Adipose tissue (tissue), 3 donors: ENCODE data around the gene STXBP5. TPM values are rescaled to one million over a fixed set of nuclear protein-coding genes. Genes with fewer than 3 reads are reported as not detected.

Experiments
- H3K27ac ChIP-seq: one replicate; pipeline ENCODE4 v1.5.1; 2013; ENCODE audit warnings: low read depth, low read length
- WGBS, 3 donors: extraction: QIAGEN DNeasy Blood & Tissue Kit; methylation state at CpG; one replicate each; pipeline ENCODE4 v1.1.7; 2013; 5-methylcytosine and 5-hydroxymethylcytosine counted together
- polyA plus RNA-seq, 3 donors: library from polyadenylated mRNA; stranded (reverse); fragments of 200-250 nt; gene quantifications; one replicate each; pipeline ENCODE4 v1.2.3, GENCODE V29; 2013
- donor health status: healthy with polysubstance abuse.
- donor health status: Bipolar disorder and iron deficiency.
- donor health status: healthy.

Gene STXBP5
- polyA plus RNA-seq, 3 donors = 4.4 to 8.8 (median 7.5) TPM

DNA sequence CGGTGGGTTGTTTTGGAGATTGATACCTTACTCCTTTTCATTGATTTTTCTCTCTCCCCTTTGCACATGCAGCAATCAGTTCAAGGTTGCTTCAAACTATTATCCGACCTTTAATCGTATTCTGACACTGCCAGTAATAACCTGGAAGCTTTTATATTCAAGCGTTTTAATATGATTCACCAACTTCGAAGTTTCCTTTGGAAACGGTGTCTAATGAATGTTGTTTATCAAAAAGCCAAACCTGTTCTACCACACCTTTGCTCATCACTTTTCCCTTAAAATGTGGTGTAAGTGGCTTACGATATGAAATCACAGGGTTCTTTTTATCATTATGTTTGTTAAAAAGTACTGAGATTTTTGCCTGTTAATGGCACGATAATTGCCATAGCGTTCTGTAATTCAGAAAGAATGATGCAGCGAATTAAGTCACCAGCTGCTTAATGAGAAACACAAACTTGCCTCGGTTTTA is 660 bp downstream of the STXBP5 start:
- no peak overlapping the region for H3K27ac ChIP-seq
- WGBS, 3 donors = 6 to 8% (median 7%) methylated on average over 11 of the region's 11 CpGs

DNA sequence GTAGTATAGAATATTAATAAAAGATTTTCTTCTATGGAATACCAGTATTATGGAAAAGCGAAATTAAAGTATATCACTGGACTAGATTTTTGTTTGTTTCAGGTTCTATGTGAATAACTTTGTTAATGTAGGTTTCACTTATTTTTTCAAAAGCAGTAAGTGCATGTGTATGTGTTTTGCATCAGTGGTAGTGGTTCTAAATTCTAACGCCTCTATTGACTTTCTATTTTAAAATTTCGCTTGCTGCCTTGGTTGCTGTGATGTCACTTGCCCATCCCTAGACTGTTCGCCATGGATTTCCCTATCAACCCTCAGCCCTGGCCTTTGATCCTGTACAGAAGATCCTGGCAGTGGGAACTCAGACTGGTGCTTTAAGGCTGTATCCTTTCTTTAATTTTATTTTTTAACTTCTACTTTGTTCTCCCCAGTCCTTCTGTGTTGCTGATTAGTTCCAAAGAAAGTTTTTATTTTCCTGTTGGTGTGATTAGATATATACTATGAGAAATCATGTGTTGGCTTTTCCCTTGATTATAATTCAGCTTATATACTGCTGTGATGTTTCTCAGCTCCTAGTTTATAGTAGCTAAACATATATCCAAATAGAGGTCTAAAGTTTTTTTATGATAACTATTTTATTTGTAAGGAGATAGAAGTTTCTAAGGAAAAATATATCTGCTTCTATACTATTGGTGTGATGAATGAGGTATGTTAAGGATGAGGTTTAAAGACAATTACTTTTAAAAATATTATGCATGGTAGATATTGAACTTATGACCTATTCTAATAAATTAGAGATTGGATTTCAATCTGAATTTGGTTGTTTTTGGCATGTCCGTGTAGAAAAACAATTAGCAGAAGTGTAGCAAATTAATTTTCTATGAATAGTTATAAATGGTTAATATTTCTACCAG is 1.7 kb downstream of the STXBP5 start:
- 30 to 58% (median 53%) methylated on average over 5 of the region's 5 CpGs for WGBS, 3 donors
- no peak overlapping the region for H3K27ac ChIP-seq

DNA sequence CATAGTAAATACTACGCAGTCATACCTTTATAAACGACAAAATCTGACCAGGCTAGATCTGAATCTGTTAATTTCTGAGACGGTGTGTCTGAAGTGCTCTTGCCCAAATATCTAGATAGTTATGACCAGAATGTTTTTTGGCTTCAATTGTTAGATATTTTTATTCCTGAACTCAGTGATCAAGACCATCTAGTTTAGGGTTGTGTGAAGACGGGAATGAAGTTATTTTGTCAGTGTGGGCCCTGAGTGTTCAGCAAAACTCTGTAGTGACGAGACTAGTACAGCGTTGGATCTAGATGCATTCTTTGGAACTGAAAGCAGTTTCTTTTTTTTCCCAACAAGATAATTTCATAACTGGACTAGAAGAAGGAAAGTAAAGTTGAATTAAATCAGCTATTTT is 3.1 kb downstream of the STXBP5 start:
- H3K27ac ChIP-seq = no peak overlapping the region
- WGBS, 3 donors = 46 to 75% (median 62%) methylated on average over 6 of the region's 6 CpGs

DNA sequence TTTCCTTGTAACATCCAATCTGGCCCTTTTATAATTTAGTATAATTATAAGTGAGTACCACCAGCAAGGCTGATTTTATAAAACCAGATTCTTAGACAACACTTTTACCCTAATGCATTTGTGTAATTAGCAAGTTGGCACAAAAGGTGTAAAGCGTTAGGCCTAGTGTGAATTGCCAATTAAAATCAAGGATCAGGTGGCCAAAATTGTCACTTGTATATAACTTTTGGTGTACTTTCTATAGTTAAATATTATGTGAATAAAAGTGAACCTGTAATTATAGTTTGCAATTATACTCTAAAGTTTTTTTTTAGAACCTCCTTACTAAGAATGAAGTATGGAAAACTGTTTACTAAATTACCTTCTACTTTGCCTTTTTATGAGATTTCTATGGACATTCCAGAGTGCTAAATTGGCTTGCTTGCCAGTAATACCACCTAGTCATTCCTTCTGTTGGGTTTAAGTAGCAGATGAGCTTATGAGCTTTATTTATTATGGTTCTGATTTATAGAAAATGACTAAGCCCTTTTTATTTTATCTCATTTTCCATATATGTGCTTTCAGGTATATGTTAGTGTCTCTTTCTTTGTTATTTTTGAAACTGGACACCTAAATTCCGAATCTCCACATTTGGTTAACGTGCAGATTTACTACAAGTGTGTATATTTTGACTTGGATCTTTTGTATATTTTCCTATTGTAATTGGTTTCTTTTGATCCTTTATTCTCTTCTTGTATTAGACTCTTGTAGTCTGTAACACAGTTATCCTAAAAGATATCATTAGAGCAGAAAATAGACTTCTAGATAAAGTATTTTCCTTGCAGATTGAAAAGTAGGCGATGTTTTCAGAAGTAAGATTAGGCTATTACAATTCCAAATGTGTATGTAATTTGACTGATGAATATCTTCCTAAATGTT is 3.9 kb downstream of the STXBP5 start:
- 54 to 96% (median 94%) methylated on average over 4 of the region's 4 CpGs for WGBS, 3 donors
- H3K27ac ChIP-seq = no peak overlapping the region

DNA sequence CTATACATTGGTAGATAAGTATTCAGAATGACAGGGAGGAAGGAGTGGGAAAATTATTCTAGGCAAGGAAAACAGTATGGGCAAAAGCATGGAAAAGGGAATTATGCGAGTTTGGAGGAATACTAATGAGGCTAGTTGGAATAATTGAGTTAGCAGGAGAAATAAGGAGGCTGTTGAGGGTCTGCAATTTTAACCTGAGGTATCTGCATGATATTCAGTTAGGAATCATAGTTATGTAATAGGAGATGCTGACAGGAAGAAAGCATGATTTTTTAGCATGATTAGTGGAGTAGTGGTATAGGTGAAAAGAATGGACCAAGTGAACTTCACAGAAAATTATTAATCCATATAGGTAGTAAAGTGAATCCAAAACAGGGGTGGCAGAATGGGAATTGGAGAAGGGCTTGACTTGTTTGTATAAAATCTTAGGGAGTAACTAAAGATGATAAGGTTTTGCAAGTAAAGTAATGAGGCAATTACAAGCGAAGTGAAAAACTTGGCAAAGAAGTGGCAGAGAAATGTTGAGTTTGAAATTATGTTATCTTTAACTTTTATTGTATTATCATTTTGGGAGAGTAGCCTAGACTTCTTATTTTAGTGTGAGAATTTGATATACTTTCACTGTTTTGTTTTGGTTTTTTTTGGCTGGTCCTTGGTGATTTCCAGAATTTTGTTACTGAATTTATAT is 5.7 kb downstream of the STXBP5 start:
- no peak overlapping the region for H3K27ac ChIP-seq
- WGBS, 3 donors = 50 to 76% (median 64%) methylated on average over 2 of the region's 2 CpGs

DNA sequence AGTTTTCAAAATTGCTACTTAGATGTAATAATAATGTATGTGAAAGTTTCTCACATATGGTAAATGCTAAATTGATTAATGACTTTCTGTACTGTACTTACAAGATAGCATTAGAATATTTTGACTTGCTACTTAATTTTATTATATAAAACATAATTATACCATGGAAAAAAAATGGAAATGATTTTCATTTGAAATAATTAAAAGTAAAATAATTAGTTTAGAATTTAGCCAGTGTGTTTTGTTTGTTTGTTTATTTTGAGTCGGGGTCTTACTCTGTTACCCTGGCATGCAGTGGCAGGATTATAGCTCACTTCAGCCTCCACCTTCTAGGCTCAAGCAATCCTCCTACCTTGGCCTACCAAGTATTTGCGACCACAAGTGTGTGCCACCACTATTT is 7.1 kb downstream of the STXBP5 start:
- no peak overlapping the region for H3K27ac ChIP-seq
- 88 to 98% (median 93%) methylated on average over 2 of the region's 2 CpGs for WGBS, 3 donors

DNA sequence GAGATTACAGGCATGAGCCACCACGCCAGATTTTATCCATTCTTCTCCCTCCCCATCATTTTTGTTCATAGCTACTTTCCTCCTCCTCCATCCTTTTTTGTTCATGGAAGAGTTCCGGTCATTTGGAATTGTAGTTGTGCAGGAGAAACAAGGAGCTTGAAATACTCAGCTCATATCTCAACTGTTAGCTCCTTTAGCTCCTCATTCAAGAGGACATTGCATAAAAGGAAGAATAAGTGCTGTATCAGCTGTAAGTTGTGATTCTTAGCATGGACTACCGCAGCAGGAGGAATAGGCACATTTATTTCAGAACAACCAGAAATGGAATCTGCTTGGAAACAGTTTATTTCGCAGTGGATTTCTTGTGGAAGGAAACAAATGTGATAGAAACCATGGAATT is 7.6 kb downstream of the STXBP5 start:
- H3K27ac ChIP-seq = no peak overlapping the region
- WGBS, 3 donors = 94 to 97% (median 96%) methylated on average over 4 of the region's 4 CpGs

DNA sequence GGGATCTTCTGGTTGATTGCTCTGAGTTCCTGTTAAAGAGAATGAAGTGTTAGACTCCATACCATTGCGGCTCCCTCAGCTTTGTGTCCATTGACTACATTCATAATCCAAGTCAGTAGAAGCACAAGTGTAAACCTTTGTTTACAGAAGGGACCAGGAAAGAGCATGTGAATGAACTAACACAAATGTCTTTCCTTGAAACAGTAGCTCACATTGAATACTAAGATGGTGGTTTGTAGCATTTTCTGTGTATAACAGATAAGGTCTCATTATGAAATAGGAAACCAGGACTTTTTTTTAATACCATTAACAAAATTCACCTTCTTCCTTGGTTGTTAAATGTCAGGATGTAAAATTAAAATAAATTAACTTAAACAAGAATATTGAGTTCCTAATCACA is 8.4 kb downstream of the STXBP5 start:
- no peak overlapping the region for H3K27ac ChIP-seq
- WGBS, 3 donors = 99 to 100% (median 100%) methylated on average over 1 of the region's 1 CpG

DNA sequence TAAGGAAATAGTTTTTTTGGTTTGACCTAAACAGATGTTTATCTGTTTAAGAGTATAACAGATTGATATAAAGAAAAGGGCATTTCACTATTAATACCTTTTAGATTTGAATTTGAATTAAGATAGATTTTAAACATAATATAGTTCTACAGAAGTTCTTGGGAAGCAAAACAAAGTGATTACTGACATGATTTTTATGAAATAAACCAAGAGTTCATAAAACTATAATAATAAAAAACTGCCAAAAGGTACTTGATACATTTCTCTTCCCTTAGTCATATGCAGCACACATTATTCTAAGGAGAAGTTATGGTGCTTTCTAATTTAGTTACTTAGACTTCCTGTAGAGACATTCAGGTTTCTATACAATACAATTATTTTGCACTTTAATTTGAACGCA is 9.6 kb downstream of the STXBP5 start:
- H3K27ac ChIP-seq = no peak overlapping the region
- 0 to 46% (median 23%) methylated on average over 1 of the region's 1 CpG for WGBS, 3 donors

DNA sequence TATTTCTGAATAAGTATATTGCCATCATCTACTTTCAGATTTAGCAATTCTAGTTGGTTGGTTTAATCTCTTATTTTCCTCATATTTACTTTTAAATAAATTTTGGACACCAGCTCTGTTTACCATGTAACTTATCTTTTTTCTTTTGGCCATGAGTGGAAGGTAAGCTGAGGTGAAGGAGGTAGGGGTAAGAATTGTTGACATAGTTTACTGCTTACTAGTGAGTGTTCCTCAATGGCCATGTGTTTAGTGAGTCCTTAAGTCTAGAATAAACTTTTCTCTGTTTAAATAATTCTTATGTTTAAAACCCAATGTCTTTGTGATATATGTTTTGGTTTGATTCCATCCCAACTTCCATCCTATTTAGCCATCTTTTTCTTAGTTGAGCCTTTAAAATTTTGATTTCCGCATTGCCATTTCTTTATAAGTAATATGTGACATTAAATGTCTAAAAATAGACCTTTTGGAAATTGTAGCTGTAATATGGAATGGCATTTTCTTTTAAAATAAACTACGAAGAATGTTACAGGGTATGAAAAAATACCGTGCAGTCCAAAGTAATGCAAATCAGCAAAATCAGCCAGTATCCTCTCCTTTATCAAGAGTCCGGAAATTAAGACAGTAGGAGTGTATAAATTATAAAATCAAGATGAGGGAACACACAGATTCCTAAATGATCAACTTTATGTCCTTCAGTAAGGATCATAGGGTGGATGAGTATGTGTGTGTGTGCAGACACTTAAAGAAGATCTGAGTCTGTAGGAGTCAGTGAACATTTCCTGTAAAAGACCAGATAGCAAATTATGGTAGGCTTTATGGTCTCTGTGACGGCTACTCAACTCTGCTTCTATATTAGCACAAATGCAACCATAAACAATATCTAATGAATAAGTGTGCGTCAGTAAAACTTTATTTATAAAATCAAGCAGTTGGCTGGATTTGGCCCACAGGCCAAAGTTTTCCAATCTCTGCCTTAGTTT is 10.3 kb downstream of the STXBP5 start:
- H3K27ac ChIP-seq = no peak overlapping the region
- WGBS, 3 donors = 89 to 98% (median 97%) methylated on average over 6 of the region's 6 CpGs

DNA sequence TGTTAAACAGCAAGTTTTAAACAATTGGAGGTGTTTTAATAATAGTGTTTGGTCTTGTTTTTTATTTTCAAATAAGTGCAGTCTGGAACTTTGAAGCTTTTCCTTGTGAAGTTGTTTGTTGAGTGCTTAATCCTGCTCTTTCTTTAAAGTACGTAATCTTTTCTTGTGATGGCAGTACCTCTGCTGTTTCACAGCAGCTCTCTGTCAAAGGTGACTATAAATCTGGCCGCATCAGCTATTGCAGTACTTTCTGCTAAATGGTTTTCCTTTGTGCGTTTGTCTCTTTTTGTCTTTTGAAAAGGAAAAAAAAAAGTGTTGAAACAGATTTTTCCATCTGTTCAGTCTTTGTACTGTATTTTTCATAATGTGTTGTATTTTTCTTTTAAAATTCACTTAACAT is 12.7 kb downstream of the STXBP5 start:
- H3K27ac ChIP-seq = no peak overlapping the region
- 48 to 85% (median 79%) methylated on average over 3 of the region's 3 CpGs for whole genome bisulfite sequencing, 3 donors

DNA sequence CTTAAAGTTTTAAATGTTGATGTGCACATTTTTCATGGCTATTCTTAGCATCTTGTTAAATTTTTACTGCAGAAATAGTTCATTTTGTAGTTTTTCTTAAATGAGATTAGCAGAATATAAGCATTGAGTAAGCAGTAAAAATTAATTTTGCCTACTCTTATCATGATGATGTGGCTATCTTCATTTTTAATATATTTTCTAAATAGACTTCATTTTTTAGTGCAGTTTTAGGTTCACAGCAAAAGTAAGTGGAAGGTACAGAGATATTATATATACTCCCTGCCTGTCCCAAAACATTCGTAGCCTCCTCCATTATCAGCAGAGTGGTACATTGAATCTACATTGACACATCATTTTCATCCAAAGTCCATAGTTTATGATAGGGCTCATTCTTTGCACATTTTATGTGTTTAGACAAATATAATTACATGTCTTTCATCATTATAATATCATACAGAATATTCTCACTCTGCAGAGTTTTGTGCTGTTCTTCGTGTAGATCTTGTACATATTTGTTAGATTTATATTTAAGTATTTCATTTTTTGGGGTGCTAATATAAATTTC is 13.7 kb downstream of the STXBP5 start:
- WGBS, 3 donors = 83 to 95% (median 94%) methylated on average over 2 of the region's 2 CpGs
- H3K27ac ChIP-seq = no peak overlapping the region

DNA sequence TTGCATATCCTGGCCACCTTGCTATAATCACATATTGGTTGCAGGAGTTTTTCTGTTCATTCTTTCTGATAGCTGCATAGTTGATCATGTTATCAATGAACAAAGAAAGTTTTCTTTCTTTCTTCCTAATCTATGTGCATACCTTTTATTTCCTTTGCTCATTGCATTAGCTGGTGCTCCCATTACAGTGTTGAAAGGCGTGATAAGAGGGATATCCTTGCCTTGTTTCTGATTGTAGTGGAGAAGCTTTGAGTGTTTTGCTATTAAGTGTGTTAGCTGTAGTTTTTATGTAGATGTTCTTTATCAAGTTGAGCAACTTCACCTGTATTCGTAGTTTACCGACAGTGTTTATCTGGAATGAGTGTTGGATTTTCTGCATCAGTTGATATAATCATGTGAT is 14.6 kb downstream of the STXBP5 start:
- no peak overlapping the region for H3K27ac ChIP-seq
- 60 to 98% (median 93%) methylated on average over 3 of the region's 3 CpGs for WGBS, 3 donors

DNA sequence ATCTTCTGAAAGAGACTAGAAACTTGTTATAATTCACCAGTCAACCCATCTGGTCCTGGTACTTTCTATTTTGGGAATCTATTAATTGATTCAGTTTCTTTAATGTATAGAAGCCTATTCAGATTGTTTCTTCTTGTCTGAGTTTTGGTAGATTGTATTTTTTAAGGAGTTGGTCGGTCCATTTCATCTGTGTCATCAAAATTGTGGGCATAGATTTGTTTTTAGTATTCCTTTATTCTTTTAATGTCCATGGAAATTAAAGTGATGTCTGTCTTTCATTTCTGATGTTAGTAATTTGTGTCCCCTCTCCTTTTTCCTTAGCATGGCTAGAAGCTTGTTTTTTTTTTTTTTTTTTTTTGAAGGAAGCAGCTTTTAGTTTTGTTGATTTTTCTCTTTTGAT is 15.2 kb downstream of the STXBP5 start:
- WGBS, 3 donors = 95 to 100% (median 100%) methylated on average over 1 of the region's 1 CpG
- no peak overlapping the region for H3K27ac ChIP-seq

DNA sequence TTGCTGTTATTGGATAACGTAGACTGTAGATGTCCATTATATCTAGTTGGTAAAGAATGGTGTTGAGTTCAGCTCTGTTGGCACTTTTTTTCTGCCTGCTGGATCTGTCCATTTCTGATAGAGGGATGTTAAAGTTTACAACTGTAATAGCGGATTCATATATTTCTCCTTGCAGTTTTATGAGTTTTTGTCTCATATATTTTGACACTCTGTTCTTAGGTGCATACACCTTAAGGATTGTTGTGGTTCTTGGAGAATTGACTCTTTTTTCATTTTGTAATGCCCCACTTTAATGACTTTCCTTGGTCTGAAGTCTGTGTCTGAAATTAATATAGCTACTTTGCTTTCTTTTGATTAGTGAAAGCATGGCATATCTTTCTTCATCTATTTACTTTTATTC is 16.1 kb downstream of the STXBP5 start:
- no peak overlapping the region for H3K27ac ChIP-seq
- WGBS, 3 donors = 95 to 100% (median 99%) methylated on average over 2 of the region's 2 CpGs

DNA sequence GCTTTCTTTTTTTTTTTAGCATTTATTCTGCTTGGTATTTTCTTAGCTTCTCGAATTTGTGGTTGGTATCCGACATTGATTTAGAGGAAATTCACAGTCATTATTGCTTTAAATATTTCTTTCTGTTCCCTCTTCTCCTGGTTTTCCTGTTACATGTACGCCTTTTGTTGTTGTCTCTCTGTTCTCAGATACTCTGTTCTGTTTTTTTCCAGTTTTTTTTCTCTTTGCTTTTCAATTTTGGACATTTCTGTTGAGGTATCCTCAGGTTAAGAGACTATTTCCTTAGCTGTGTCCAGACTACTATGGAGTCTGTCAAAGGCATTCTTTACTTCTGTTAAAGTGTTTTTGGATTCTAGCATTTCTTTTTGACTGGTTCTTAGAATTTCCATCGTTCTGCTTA is 17.5 kb downstream of the STXBP5 start:
- 54 to 82% (median 57%) methylated on average over 4 of the region's 4 CpGs for WGBS, 3 donors
- no peak overlapping the region for H3K27ac ChIP-seq

DNA sequence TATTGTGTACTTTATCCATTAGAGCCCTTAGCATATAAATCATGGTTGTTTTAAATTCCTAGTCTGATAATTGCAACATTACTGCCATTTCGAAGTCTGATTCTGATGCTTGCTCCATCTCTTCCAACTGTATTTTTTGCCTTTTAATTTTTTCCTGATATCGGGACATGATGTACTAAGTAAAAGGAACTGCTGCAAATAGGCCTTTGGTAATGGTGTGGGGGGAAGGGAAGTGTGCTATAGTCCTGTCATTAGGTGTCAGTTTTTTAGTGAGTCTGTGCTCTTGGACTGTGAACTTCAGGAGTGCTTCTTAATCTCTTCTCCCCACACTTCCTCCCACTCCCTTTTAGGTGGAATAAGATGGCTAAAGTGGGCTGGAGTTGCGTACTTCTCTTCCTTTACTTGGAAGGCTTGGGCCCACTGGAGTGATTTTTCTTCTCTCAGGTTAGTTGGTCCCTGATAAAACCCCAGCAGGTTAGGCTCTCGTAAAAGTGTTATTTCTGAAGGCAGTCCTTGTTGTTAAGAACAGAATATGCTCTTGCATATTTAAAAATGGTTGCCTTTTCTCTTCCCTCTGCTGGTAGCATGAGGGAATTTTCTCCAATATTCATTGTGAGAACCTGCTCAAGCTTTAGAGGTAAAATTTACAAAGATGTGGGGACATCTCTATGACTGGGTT is 18.1 kb downstream of the STXBP5 start:
- H3K27ac ChIP-seq = no peak overlapping the region
- 61 to 74% (median 72%) methylated on average over 4 of the region's 4 CpGs for WGBS, 3 donors
